ENCODE results near the gene TAAR8.
"Not testable (repeated sequence)": the region's sequence is repeated elsewhere in the genome, so short reads cannot be mapped to it uniquely, and the experiment has no call there.

TAAR8 gene

GRCh38 chr6:132551214-132551613 is 1.3 kb upstream of the TAAR8 start:
- Histone ChIP-seq H3K9me3 (ENCODE audit: control insufficient read depth, low read depth, low read length) (no peaks in the 10 kb centered on the region), H3K4me1 (ENCODE audit: control insufficient read depth, low read depth, low read length) (peaks cover 12% of the 10 kb centered on the region), H3K4me3 (ENCODE audit: low read length) (no peak overlapping the region), H3K27me3 (ENCODE audit: control insufficient read depth, insufficient read depth, low read length) (no peaks in the 10 kb centered on the region), H3K27ac (ENCODE audit: low read length) (no peak overlapping the region), H3K9ac (ENCODE audit: low read length) (no peak overlapping the region), H3K36me3 (ENCODE audit: control insufficient read depth, low read depth, low read length) (no peaks in the 10 kb centered on the region)

DNA sequence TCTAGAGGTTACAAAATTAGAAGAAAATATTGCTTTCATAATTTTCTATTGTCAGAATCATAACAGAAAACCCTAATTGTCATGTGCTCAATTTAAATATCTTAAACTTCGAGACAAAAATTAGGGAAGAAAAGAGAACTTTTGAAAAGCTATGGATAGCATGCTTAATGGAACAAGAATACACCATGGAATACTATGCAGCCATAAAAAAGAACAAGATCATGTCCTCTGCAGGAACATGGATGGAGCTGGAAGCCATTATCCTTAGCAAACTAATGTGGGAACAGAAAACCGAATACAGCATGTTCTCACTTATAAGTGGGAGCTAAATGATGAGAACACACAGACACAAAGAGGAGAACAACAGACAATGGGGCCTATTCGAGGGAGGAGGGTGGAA is 7.6 kb downstream of the TAAR8 start:
- not testable (repeated sequence) for H3K4me1 ChIP-seq (ENCODE audit: control insufficient read depth, low read depth, low read length); H3K27ac ChIP-seq (ENCODE audit: low read length); H3K27me3 ChIP-seq (ENCODE audit: control insufficient read depth, insufficient read depth, low read length); H3K4me3 ChIP-seq (ENCODE audit: low read length); H3K9ac ChIP-seq (ENCODE audit: low read length); H3K9me3 ChIP-seq (ENCODE audit: control insufficient read depth, low read depth, low read length); H3K36me3 ChIP-seq (ENCODE audit: control insufficient read depth, low read depth, low read length)

DNA sequence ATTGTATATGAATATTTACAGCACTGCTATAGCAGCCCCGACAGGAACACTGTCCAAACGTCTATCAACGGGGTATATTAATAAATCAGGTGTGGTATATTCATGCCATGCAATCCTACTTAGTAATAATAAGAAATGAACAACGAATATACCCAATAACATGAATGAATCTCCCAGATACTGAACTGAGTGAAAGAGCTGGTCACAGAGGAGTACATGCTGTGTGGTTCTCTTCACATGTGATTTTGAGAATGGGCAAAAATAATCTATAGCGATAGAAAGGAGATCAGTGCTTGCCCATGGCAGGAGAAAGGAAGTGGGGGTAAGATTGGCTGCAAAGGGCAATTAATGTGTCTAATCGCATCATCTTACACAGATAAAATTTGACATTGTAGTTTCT is 13.9 kb downstream of the TAAR8 start:
- Histone ChIP-seq H3K4me1 (ENCODE audit: control insufficient read depth, low read depth, low read length) (peaks cover 17% of the 10 kb centered on the region), H3K36me3 (ENCODE audit: control insufficient read depth, low read depth, low read length) (no peaks in the 10 kb centered on the region), H3K9me3 (ENCODE audit: control insufficient read depth, low read depth, low read length) (no peaks in the 10 kb centered on the region), H3K9ac (ENCODE audit: low read length) (no peak overlapping the region), H3K27me3 (ENCODE audit: control insufficient read depth, insufficient read depth, low read length) (no peaks in the 10 kb centered on the region), H3K4me3 (ENCODE audit: low read length) (no peak overlapping the region), H3K27ac (ENCODE audit: low read length) (no peak overlapping the region)

DNA sequence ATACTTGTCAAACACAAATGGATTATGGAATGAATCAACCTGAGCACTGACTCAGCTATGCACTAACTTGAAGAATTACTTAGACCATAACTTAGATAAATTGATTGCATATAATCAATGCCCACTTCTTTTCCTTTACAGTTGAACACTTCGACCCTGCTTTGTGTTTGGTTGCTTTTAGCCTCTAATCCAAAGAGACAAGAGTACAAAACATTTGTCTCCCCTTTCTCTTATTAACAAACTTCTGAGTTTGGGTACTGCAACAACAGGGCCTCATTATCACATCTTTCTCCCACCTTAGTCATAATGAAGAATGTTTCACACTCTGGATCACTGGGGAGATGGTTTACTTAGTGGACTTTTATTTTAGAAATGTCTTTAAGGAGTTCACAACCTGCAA is 15.1 kb downstream of the TAAR8 start:
- H3K36me3 ChIP-seq (ENCODE audit: control insufficient read depth, low read depth, low read length), result no peaks in the 10 kb centered on the region
- H3K4me3 ChIP-seq (ENCODE audit: low read length), result no peak overlapping the region
- H3K27me3 ChIP-seq (ENCODE audit: control insufficient read depth, insufficient read depth, low read length), result no peaks in the 10 kb centered on the region
- H3K9ac ChIP-seq (ENCODE audit: low read length), result no peak overlapping the region
- H3K4me1 ChIP-seq (ENCODE audit: control insufficient read depth, low read depth, low read length), result peaks cover 18% of the 10 kb centered on the region
- no peaks in the 10 kb centered on the region for H3K9me3 ChIP-seq (ENCODE audit: control insufficient read depth, low read depth, low read length)
- H3K27ac ChIP-seq (ENCODE audit: low read length), result no peak overlapping the region

DNA sequence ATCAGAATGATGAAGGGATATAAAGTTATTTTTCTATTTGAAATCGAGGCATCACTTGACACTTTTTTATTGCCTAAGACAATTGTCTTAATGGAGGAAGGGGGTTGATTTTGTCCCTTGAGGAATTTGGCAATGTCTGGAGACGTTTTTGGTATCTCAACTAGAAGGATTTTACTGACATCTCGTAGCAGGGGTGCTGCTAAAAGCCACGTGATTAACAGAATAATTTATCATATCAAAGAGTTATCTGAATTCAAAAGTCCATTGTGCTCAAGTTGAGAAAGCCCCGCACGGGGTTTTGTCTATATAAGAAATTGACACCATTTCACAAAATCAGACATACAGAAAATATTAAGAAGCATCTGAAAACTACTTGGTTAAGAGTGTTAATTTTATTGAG is 16.1 kb downstream of the TAAR8 start:
- no peaks in the 10 kb centered on the region for H3K36me3 ChIP-seq (ENCODE audit: control insufficient read depth, low read depth, low read length)
- H3K27me3 ChIP-seq (ENCODE audit: control insufficient read depth, insufficient read depth, low read length), result no peaks in the 10 kb centered on the region
- peaks cover 18% of the 10 kb centered on the region for H3K4me1 ChIP-seq (ENCODE audit: control insufficient read depth, low read depth, low read length)
- no peak overlapping the region for H3K27ac ChIP-seq (ENCODE audit: low read length)
- H3K9me3 ChIP-seq (ENCODE audit: control insufficient read depth, low read depth, low read length), result no peaks in the 10 kb centered on the region
- no peak overlapping the region for H3K9ac ChIP-seq (ENCODE audit: low read length)
- H3K4me3 ChIP-seq (ENCODE audit: low read length), result no peak overlapping the region

GRCh38 chr6:132569170-132569569 is 16.7 kb downstream of the TAAR8 start:
- H3K27me3 ChIP-seq (ENCODE audit: control insufficient read depth, insufficient read depth, low read length), result no peaks in the 10 kb centered on the region
- H3K9ac ChIP-seq (ENCODE audit: low read length), result no peak overlapping the region
- peaks cover 18% of the 10 kb centered on the region for H3K4me1 ChIP-seq (ENCODE audit: control insufficient read depth, low read depth, low read length)
- no peak overlapping the region for H3K4me3 ChIP-seq (ENCODE audit: low read length)
- H3K36me3 ChIP-seq (ENCODE audit: control insufficient read depth, low read depth, low read length), result no peaks in the 10 kb centered on the region
- no peak overlapping the region for H3K27ac ChIP-seq (ENCODE audit: low read length)
- H3K9me3 ChIP-seq (ENCODE audit: control insufficient read depth, low read depth, low read length), result no peaks in the 10 kb centered on the region

GRCh38 chr6:132570221-132570777 is 17.8 kb downstream of the TAAR8 start, which contains the start of gene TAAR6:
Gene TAAR6, plus strand, starts transcription at chr6:132570322. Its CDS starts 0 bp downstream, at chr6:132570322.
- Histone ChIP-seq H3K9ac (ENCODE audit: low read length) (no peak within 1 kb of the TSS), H3K36me3 (ENCODE audit: control insufficient read depth, low read depth, low read length) (no peaks in the 10 kb centered on the region), H3K27ac (ENCODE audit: low read length) (no peak within 1 kb of the TSS), H3K4me3 (ENCODE audit: low read length) (no peak within 1 kb of the TSS), H3K4me1 (ENCODE audit: control insufficient read depth, low read depth, low read length) (peaks cover 18% of the 10 kb centered on the region), H3K27me3 (ENCODE audit: control insufficient read depth, insufficient read depth, low read length) (no peaks in the 10 kb centered on the region), H3K9me3 (ENCODE audit: control insufficient read depth, low read depth, low read length) (no peaks in the 10 kb centered on the region)

DNA sequence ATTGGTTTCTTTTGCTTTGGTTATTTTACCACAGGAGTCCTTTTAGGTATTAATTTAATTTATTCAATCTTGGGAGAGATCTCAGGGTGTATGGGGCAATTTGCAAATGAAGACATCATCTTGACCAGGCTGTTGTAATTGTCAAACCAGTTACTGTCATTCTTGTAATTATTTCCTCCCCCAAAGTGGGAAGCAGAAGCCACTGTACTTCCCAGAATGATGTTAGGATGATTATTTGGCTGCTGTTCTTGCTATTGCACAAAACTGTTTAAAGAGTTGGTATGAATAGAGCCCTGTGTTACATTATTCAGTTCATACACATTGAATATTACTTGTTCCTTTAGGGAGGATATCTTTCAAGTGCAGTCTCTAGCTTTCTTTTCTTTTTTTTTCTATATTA is 19.3 kb downstream of the TAAR8 start:
- Histone ChIP-seq H3K27ac (ENCODE audit: low read length) (no peak overlapping the region), H3K4me1 (ENCODE audit: control insufficient read depth, low read depth, low read length) (peaks cover 18% of the 10 kb centered on the region), H3K36me3 (ENCODE audit: control insufficient read depth, low read depth, low read length) (no peaks in the 10 kb centered on the region), H3K27me3 (ENCODE audit: control insufficient read depth, insufficient read depth, low read length) (no peaks in the 10 kb centered on the region), H3K9me3 (ENCODE audit: control insufficient read depth, low read depth, low read length) (no peaks in the 10 kb centered on the region), H3K9ac (ENCODE audit: low read length) (no peak overlapping the region), H3K4me3 (ENCODE audit: low read length) (no peak overlapping the region)

GRCh38 chr6:132584698-132585097 is 32.2 kb downstream of the TAAR8 start:
- no peaks in the 10 kb centered on the region for H3K27me3 ChIP-seq (ENCODE audit: control insufficient read depth, insufficient read depth, low read length)
- no peaks in the 10 kb centered on the region for H3K36me3 ChIP-seq (ENCODE audit: control insufficient read depth, low read depth, low read length)
- no peaks in the 10 kb centered on the region for H3K4me1 ChIP-seq (ENCODE audit: control insufficient read depth, low read depth, low read length)
- no peak overlapping the region for H3K9ac ChIP-seq (ENCODE audit: low read length)
- H3K9me3 ChIP-seq (ENCODE audit: control insufficient read depth, low read depth, low read length), result no peaks in the 10 kb centered on the region
- H3K4me3 ChIP-seq (ENCODE audit: low read length), result no peak overlapping the region
- H3K27ac ChIP-seq (ENCODE audit: low read length), result no peak overlapping the region

GRCh38 chr6:132587424-132587823 is 35.0 kb downstream of the TAAR8 start:
- Histone ChIP-seq H3K27me3 (ENCODE audit: control insufficient read depth, insufficient read depth, low read length) (no peaks in the 10 kb centered on the region), H3K9me3 (ENCODE audit: control insufficient read depth, low read depth, low read length) (no peaks in the 10 kb centered on the region), H3K27ac (ENCODE audit: low read length) (no peak overlapping the region), H3K9ac (ENCODE audit: low read length) (no peak overlapping the region), H3K4me3 (ENCODE audit: low read length) (no peak overlapping the region), H3K36me3 (ENCODE audit: control insufficient read depth, low read depth, low read length) (no peaks in the 10 kb centered on the region), H3K4me1 (ENCODE audit: control insufficient read depth, low read depth, low read length) (no peaks in the 10 kb centered on the region)

DNA sequence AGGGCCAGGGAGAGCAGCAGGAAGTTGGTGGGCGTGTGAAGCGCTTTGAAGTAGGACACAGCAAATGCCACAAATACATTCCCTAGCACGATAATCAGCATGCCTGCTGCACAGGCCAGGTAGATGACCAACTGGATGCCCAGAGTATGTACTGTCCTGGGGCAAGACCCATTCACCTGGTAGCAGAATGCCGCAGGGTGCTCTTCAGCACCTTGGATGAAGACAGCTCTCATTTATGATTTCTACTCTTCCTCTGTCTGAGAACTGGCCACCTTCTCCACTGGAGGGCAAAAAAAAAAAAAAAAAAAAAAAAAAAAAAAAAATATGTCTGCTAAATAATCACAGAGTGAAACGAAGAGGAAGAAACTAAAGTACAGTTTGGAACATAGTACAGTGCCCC is 37.0 kb downstream of the TAAR8 start, which contains the start of gene TAAR5:
Gene TAAR5 (minus strand): TSS at position 288 of the 400 bp plus-strand sequence. CDS start 55 bp downstream, at position 233.
- no peaks in the 10 kb centered on the region for H3K9me3 ChIP-seq (ENCODE audit: control insufficient read depth, low read depth, low read length)
- no peak within 1 kb of the TSS for H3K27ac ChIP-seq (ENCODE audit: low read length)

GRCh38 chr6:132590362-132590761 is 37.9 kb downstream of the TAAR8 start:
- H3K4me1 ChIP-seq (ENCODE audit: control insufficient read depth, low read depth, low read length), result no peaks in the 10 kb centered on the region
- H3K36me3 ChIP-seq (ENCODE audit: control insufficient read depth, low read depth, low read length), result no peaks in the 10 kb centered on the region
- no peak overlapping the region for H3K9ac ChIP-seq (ENCODE audit: low read length)
- H3K9me3 ChIP-seq (ENCODE audit: control insufficient read depth, low read depth, low read length), result no peaks in the 10 kb centered on the region
- H3K27ac ChIP-seq (ENCODE audit: low read length), result no peak overlapping the region
- H3K4me3 ChIP-seq (ENCODE audit: low read length), result no peak overlapping the region
- H3K27me3 ChIP-seq (ENCODE audit: control insufficient read depth, insufficient read depth, low read length), result no peaks in the 10 kb centered on the region

More for the DNA sequence above, 37.0 kb downstream of the TAAR8 start, which contains the start of gene TAAR5:
- H3K4me3 ChIP-seq (ENCODE audit: low read length), result no peak within 1 kb of the TSS
- no peaks in the 10 kb centered on the region for H3K4me1 ChIP-seq (ENCODE audit: control insufficient read depth, low read depth, low read length)
- no peaks in the 10 kb centered on the region for H3K36me3 ChIP-seq (ENCODE audit: control insufficient read depth, low read depth, low read length)
- no peaks in the 10 kb centered on the region for H3K27me3 ChIP-seq (ENCODE audit: control insufficient read depth, insufficient read depth, low read length)
- no peak within 1 kb of the TSS for H3K9ac ChIP-seq (ENCODE audit: low read length)

Measured in iPS-18a (cell line).